Kidney (tissue), 14 donors: ENCODE data around the gene ADAMTSL3. TPM values are rescaled to one million over a fixed set of nuclear protein-coding genes. Genes with fewer than 3 reads are reported as not detected.

Experiments used
- DNase-seq, 5 donors: peaks; one replicate each; pipeline ENCODE4 v3.0.0-alpha.2; 2013 to 2020
- FAIRE-seq: peaks from 2 replicates; lab custom pipeline; 2012; peaks lifted over from hg19 to GRCh38; lab: Jason Lieb, UNC
- H3K27ac ChIP-seq, 2 donors: one replicate each; pipeline ENCODE4 v1.7.0; 2013; ENCODE audit warnings: low read depth in 2 of 2, low read length in 2 of 2, inconsistent platforms in 1 of 2
- H3K27me3 ChIP-seq: one replicate; pipeline ENCODE4 v1.7.1; 2013; ENCODE audit warnings: low read length, inconsistent platforms; ENCODE audit not compliant: control insufficient read depth, insufficient read depth
- H3K36me3 ChIP-seq, 3 donors: one replicate each; pipeline versions ENCODE4 v1.7.0 to v1.7.1; 2013; ENCODE audit warnings: low read length in 3 of 3, control low read depth in 1 of 3, inconsistent platforms in 1 of 3; ENCODE audit not compliant: insufficient read depth in 3 of 3, control insufficient read depth in 2 of 3
- H3K4me1 ChIP-seq, 3 donors: one replicate each; pipeline versions ENCODE4 v1.7.0 to v1.7.1; 2013; ENCODE audit warnings: low read length in 3 of 3, inconsistent platforms in 1 of 3, low read depth in 1 of 3; ENCODE audit not compliant: control insufficient read depth in 2 of 3, insufficient read depth in 2 of 3
- H3K4me3 ChIP-seq, 3 donors: one replicate each; pipeline versions ENCODE4 v1.7.0 to v1.8.1; 2013; ENCODE audit warnings: low read length in 3 of 3, control low read depth in 1 of 3, inconsistent platforms in 1 of 3
- H3K9ac ChIP-seq, 3 donors: one replicate each; pipeline versions ENCODE4 v1.7.0 to v1.7.1; 2013; ENCODE audit warnings: low read length in 3 of 3, control low read depth in 1 of 3, inconsistent platforms in 1 of 3
- H3K9me3 ChIP-seq, 3 donors: one replicate each; pipeline versions ENCODE4 v1.7.0 to v1.7.1; 2013; ENCODE audit warnings: low read length in 3 of 3, control low read depth in 1 of 3, inconsistent platforms in 1 of 3; ENCODE audit not compliant: control insufficient read depth in 2 of 3, insufficient read depth in 1 of 3
- CTCF ChIP-seq: IDR thresholded peaks from 3 replicates; pipeline ENCODE4 v1.5.1; 2012; ENCODE audit warnings: mild to moderate bottlenecking, moderate library complexity, borderline replicate concordance; ENCODE audit not compliant: insufficient read depth; ENCODE audit errors: extremely low read depth
- intact Hi-C: fragments of 100-400 bp; cut with DNase I; formaldehyde crosslinking; loops from one replicate; pipeline ENCODE4 v1.11.1; 2022
- polyA plus RNA-seq: library from polyadenylated mRNA; stranded (reverse); fragments of 350-450 nt; fragmentation: Illumina TruSeq; extraction: RNeasy Lipid Tissue Mini Kit (QIAGEN cat#74804); gene quantifications from one replicate; pipeline ENCODE4 v1.2.3, GENCODE V29; 2014; ENCODE audit warnings: low read depth, low replicate concordance; ENCODE audit not compliant: insufficient read depth
- total RNA-seq: library from RNA; stranded (reverse); fragmentation: NEBNext Ultra II Directional; extraction: Animal tissue kit (Norgen Biotek cat#: 25700); gene quantifications from one replicate; pipeline ENCODE4 v1.2.1, GENCODE V29; 2021
- donor health status: control.
- donor health status: control.
- donor health status: control.
- donor health status: control.
- donor health status: control.
- donor health status: DM: yes; HTN: yes; CAD: no.
- donor health status: Normal renal cell carcinoma (clear cell type).

ADAMTSL3 gene
- total and polyA plus RNA-seq, 2 donors from 2014 or later, result 1.6 to 23.4 TPM

GRCh38 chr15:83904107-83905040 lies 250.5 kb downstream of the ADAMTSL3 start:
- no peak overlapping the region for H3K9ac ChIP-seq
- no peak overlapping the region for H3K27ac ChIP-seq
- peaks cover 0 to 5% (median 0%) of the 10 kb centered on the region in 3 donors for H3K4me1 ChIP-seq
- H3K4me3 ChIP-seq, result no peak overlapping the region
- no peak for FAIRE-seq
- TF ChIP-seq CTCF, result no peak
- peak in 3 of 5 donors; percentile 43 to 81 (median 81) for DNase-seq
- intact Hi-C loops, result no loop called here
- H3K9me3 ChIP-seq, result no peaks in the 10 kb centered on the region
- no peaks in the 10 kb centered on the region for H3K27me3 ChIP-seq
- no peaks in the 10 kb centered on the region for H3K36me3 ChIP-seq

GRCh38 chr15:83905556-83906273 lies 251.8 kb downstream of the ADAMTSL3 start:
- Histone ChIP-seq H3K27ac (no peak overlapping the region), H3K9ac (no peak overlapping the region), H3K4me3 (no peak overlapping the region), H3K9me3 (no peaks in the 10 kb centered on the region), H3K36me3 (no peaks in the 10 kb centered on the region), H3K4me1 (peaks cover 0 to 5% (median 0%) of the 10 kb centered on the region in 3 donors), H3K27me3 (no peaks in the 10 kb centered on the region)
- TF ChIP-seq CTCF, result no peak
- intact Hi-C loops, result no loop called here
- no peak for FAIRE-seq
- DNase-seq, result no peak

- FAIRE-seq, result no peak
- no peak overlapping the region for H3K4me3 ChIP-seq
Measured at GRCh38 chr15:83911345-83911744, 257.4 kb downstream of the ADAMTSL3 start.

More at GRCh38 chr15:83911345-83911744, 257.4 kb downstream of the ADAMTSL3 start:
- no peak for TF ChIP-seq CTCF
- Histone ChIP-seq H3K27ac (no peak overlapping the region), H3K9me3 (no peaks in the 10 kb centered on the region), H3K9ac (no peak overlapping the region), H3K4me1 (no peaks in the 10 kb centered on the region), H3K36me3 (no peaks in the 10 kb centered on the region), H3K27me3 (no peaks in the 10 kb centered on the region)
- intact Hi-C loops, result no loop called here
- DNase-seq, result no peak
